GM12878 (cell line): Measurements from ENCODE around the gene OTUD4. TPM values are rescaled to one million over a fixed set of nuclear protein-coding genes. Genes with fewer than 3 reads are reported as not detected.

Source experiments
- ATF3 ChIP-seq: IDR thresholded peaks from 2 replicates; pipeline ENCODE4 v1.6.1; 2011; ENCODE audit warnings: low read depth, mild to moderate bottlenecking, low read length, moderate library complexity, borderline replicate concordance; ENCODE audit errors: extremely low read depth
- CREB1 ChIP-seq: IDR thresholded peaks from 2 replicates; pipeline ENCODE4 v1.6.1; 2012; ENCODE audit warnings: low read depth, mild to moderate bottlenecking, inconsistent platforms
- DPF2 ChIP-seq: fragments of 450-650 bp; IDR thresholded peaks from 2 replicates; pipeline ENCODE4 v1.6.1; 2017; ENCODE audit warnings: mild to moderate bottlenecking
- E2F8 ChIP-seq: fragments of 450-650 bp; IDR thresholded peaks from 2 replicates; pipeline ENCODE4 v1.6.1; 2018; ENCODE audit warnings: mild to moderate bottlenecking, low read depth, moderate library complexity; ENCODE audit not compliant: partially characterized antibody
- EP300 ChIP-seq, 2 experiments: fragments of 150-350 bp in 1 of 2; IDR thresholded peaks; 2 replicates each; pipeline ENCODE4 v1.6.1; 2011 to 2012; ENCODE audit warnings: low read depth in 2 of 2, low read length in 2 of 2, borderline replicate concordance in 1 of 2, improper control_type of control experiment in 1 of 2, inconsistent platforms in 1 of 2; ENCODE audit not compliant: control insufficient read depth in 1 of 2
- KLF5 ChIP-seq: fragments of 450-650 bp; IDR thresholded peaks from 2 replicates; pipeline ENCODE4 v1.6.1; 2014; ENCODE audit warnings: mild to moderate bottlenecking; ENCODE audit not compliant: partially characterized antibody
- MXI1 ChIP-seq: fragments of 150-350 bp; IDR thresholded peaks from 2 replicates; pipeline ENCODE4 v1.6.1; 2011; ENCODE audit warnings: low read depth, mild to moderate bottlenecking, inconsistent platforms, low read length, improper control_type of control experiment
- RFX5 ChIP-seq: IDR thresholded peaks from 2 replicates; pipeline ENCODE4 v1.6.1; 2011; ENCODE audit warnings: low read depth, low read length, improper control_type of control experiment
- SMAD1 ChIP-seq: fragments of 450-650 bp; IDR thresholded peaks from 2 replicates; pipeline ENCODE4 v1.6.1; 2018; ENCODE audit warnings: mild to moderate bottlenecking, low read depth; ENCODE audit not compliant: partially characterized antibody
- USF1 ChIP-seq: IDR thresholded peaks from 2 replicates; pipeline ENCODE4 v1.6.1; 2011; ENCODE audit warnings: borderline replicate concordance, low read depth, mild to moderate bottlenecking, moderate library complexity, mixed read lengths, low read length; ENCODE audit not compliant: insufficient read depth; ENCODE audit errors: extremely low read length
- polyA plus RNA-seq, 11 experiments: library from polyadenylated mRNA; depleted of rRNA in 4 of 11; unstranded in 6 of 11; stranded (reverse) in 5 of 11; fragments of >200 nt; fragmentation: Nextera tagmentation in 4 of 11; fragmentation: Illumina TruSeq in 1 of 11; extraction: Ambion mirVana in 4 of 11; extraction: Trizol in 1 of 11; gene quantifications; 1 replicate in 1 of 11; 2 replicates in 10 of 11; pipeline versions ENCODE4 v1.2.1 to v1.2.3, GENCODE V29; 2011 to 2016; ENCODE audit warnings: inconsistent platforms in 2 of 11, missing spikeins in 2 of 11, low read depth in 1 of 11
- total RNA-seq, 4 experiments: library from RNA; depleted of rRNA in 3 of 4; stranded (reverse); fragments of >200 nt in 3 of 4; fragmentation: Illumina TruSeq in 1 of 4; extraction: Trizol in 1 of 4; gene quantifications; 2 replicates each; pipeline versions ENCODE4 v1.2.1 to v1.2.3, GENCODE V29; 2013 to 2021

OTUD4 gene
- total and polyA plus RNA-seq, 10 of the 15 experiments (the other 5 are each of a cell fraction or from before 2014, with no cell fraction given): 2.2 to 26.3 (median 14.2) TPM

DNA sequence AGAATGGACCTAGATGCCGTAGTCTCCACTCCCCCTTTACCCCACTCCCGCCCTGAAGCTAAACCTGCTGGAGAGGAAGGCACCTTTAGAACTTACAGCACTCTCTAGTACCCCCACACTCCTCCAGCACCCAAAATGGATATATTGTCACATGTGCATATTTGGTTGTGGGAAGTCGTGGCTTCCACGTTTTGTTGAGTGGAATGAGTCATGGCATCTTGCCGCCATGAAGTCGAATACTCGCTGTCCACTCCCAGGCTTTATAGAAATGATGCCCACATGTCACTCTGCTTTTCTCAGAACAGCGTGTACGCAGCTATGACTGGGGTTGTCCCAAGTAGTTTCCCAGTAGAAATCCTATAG lies 81.7 kb downstream of the OTUD4 start (continued):
- no peak for TF ChIP-seq E2F8
- no peak for TF ChIP-seq DPF2
- no peak; the same call in 1 of the 2 replicates for TF ChIP-seq MXI1
- no peak for TF ChIP-seq ATF3
- TF ChIP-seq USF1: no peak
- no peak for TF ChIP-seq RFX5
- TF ChIP-seq SMAD1: no peak
- TF ChIP-seq EP300 (IDR thresholded peaks at IDR 0.05; ENCODE audit: borderline replicate concordance in 1 of 2, control insufficient read depth in 1 of 2, low read depth in 2 of 2, low read length in 2 of 2): no peak
- no peak for TF ChIP-seq KLF5
- no peak for TF ChIP-seq CREB1
